Measurements from ENCODE around the gene RBMS1.

Gene RBMS1

GRCh38 chr2:160300203-160300602 lies 193.4 kb downstream of the RBMS1 start:
- 84% methylated on average over 1 of the region's 1 CpG for WGBS
- Histone ChIP-seq H3K9ac (ENCODE audit: low read depth, low read length) (no peak overlapping the region), H3K4me1 (ENCODE audit: insufficient read depth, low read length) (0 out of 2 replicates have a peak, but pooled peaks cover 6% of the 10 kb centered on the region), H3K27me3 (ENCODE audit: insufficient read depth, low read length) (no peaks in the 10 kb centered on the region), H3K36me3 (ENCODE audit: insufficient read depth, low read length) (peaks cover 39% of the 10 kb centered on the region), H3K27ac (ENCODE audit: low read depth, low read length) (no peak overlapping the region), H3K4me3 (ENCODE audit: low read length) (no peak overlapping the region), H3K9me3 (ENCODE audit: insufficient read depth, low read depth, low read length) (no peaks in the 10 kb centered on the region)

DNA sequence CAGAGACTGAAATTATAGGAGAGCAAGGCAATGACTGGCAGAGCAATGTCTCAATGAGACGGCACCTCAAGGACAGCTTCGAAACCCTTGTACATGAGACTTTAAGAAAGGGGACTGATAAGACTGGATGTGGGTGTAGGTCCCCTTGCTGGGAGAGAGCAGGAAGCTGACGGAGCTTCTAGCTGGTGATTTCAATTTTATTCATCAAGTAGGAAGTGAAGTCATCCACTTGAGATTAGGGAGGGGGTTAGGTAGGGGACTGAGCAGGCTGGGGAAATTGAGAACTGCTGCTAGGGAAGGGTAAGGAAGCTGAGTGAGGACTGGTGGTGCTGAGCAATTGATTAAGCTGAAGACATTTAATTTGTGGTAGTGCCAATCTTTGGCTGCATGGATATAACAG lies 194.1 kb downstream of the RBMS1 start:
- Histone ChIP-seq H3K36me3 (ENCODE audit: insufficient read depth, low read length) (peaks cover 40% of the 10 kb centered on the region), H3K4me1 (ENCODE audit: insufficient read depth, low read length) (0 out of 2 replicates have a peak, but pooled peaks cover 6% of the 10 kb centered on the region), H3K27me3 (ENCODE audit: insufficient read depth, low read length) (no peaks in the 10 kb centered on the region), H3K27ac (ENCODE audit: low read depth, low read length) (no peak overlapping the region), H3K9ac (ENCODE audit: low read depth, low read length) (no peak overlapping the region), H3K9me3 (ENCODE audit: insufficient read depth, low read depth, low read length) (no peaks in the 10 kb centered on the region), H3K4me3 (ENCODE audit: low read length) (no peak overlapping the region)
- 92% methylated on average over 3 of the region's 3 CpGs for WGBS

GRCh38 chr2:160298960-160299359 lies 194.6 kb downstream of the RBMS1 start:
- Histone ChIP-seq H3K4me1 (ENCODE audit: insufficient read depth, low read length) (0 out of 2 replicates have a peak, but pooled peaks cover 6% of the 10 kb centered on the region), H3K9ac (ENCODE audit: low read depth, low read length) (no peak overlapping the region), H3K9me3 (ENCODE audit: insufficient read depth, low read depth, low read length) (no peaks in the 10 kb centered on the region), H3K27me3 (ENCODE audit: insufficient read depth, low read length) (no peaks in the 10 kb centered on the region), H3K4me3 (ENCODE audit: low read length) (no peak overlapping the region), H3K27ac (ENCODE audit: low read depth, low read length) (no peak overlapping the region), H3K36me3 (ENCODE audit: insufficient read depth, low read length) (peaks cover 43% of the 10 kb centered on the region)
- WGBS: 100% methylated on average over 1 of the region's 1 CpG

DNA sequence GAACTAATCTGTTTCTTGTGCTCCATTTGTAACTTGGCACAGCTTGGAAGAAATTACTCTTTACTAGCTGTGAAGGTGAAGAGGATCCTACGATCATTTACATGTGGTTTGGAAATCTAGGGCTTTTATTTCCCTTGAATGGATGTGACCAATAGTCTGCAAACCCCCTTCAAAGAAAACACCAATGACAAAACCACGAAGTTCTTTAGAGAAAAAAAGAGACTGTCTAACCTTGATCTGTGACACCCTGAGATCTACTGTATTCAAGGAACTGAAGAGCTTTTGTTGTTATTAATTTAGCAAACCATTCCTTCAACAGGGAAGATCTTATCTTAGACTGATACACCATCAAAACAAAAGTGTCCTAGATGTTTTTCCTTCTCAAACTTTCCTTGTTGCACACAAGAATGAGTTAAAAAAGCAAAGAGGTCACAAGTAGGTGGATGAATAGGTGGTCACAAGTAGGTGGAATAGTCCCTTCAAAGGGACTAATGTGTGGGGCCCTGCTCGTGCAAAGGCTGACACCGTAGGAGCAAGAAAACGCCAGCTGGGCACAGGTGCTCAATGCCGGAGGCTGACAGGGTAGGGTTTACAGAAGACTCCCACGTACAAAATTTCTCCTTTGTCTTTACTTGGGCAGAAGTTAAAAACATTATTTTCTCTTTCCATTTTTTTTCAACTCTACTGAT lies 197.9 kb downstream of the RBMS1 start:
- Histone ChIP-seq H3K4me1 (ENCODE audit: insufficient read depth, low read length) (0 out of 2 replicates have a peak, but pooled peaks cover 6% of the 10 kb centered on the region), H3K9ac (ENCODE audit: low read depth, low read length) (no peak overlapping the region), H3K27ac (ENCODE audit: low read depth, low read length) (no peak overlapping the region), H3K4me3 (ENCODE audit: low read length) (no peak overlapping the region), H3K36me3 (ENCODE audit: insufficient read depth, low read length) (peaks cover 28% of the 10 kb centered on the region), H3K27me3 (ENCODE audit: insufficient read depth, low read length) (no peaks in the 10 kb centered on the region), H3K9me3 (ENCODE audit: insufficient read depth, low read depth, low read length) (no peaks in the 10 kb centered on the region)
- 92% methylated on average over 6 of the region's 7 CpGs for WGBS

GRCh38 chr2:160294889-160295288 lies 198.7 kb downstream of the RBMS1 start:
- Histone ChIP-seq H3K27ac (ENCODE audit: low read depth, low read length) (no peak overlapping the region), H3K36me3 (ENCODE audit: insufficient read depth, low read length) (peaks cover 20% of the 10 kb centered on the region), H3K9ac (ENCODE audit: low read depth, low read length) (no peak overlapping the region), H3K4me1 (ENCODE audit: insufficient read depth, low read length) (0 out of 2 replicates have a peak, but pooled peaks cover 6% of the 10 kb centered on the region), H3K27me3 (ENCODE audit: insufficient read depth, low read length) (no peaks in the 10 kb centered on the region), H3K9me3 (ENCODE audit: insufficient read depth, low read depth, low read length) (no peaks in the 10 kb centered on the region), H3K4me3 (ENCODE audit: low read length) (no peak overlapping the region)

GRCh38 chr2:160294339-160294803 lies 199.2 kb downstream of the RBMS1 start:
- 96% methylated on average over 5 of the region's 5 CpGs for WGBS
- Histone ChIP-seq H3K27me3 (ENCODE audit: insufficient read depth, low read length) (no peaks in the 10 kb centered on the region), H3K9ac (ENCODE audit: low read depth, low read length) (no peak overlapping the region), H3K36me3 (ENCODE audit: insufficient read depth, low read length) (peaks cover 15% of the 10 kb centered on the region), H3K27ac (ENCODE audit: low read depth, low read length) (no peak overlapping the region), H3K4me3 (ENCODE audit: low read length) (no peak overlapping the region), H3K9me3 (ENCODE audit: insufficient read depth, low read depth, low read length) (no peaks in the 10 kb centered on the region), H3K4me1 (ENCODE audit: insufficient read depth, low read length) (0 out of 2 replicates have a peak, but pooled peaks cover under 1% of the 10 kb centered on the region)

DNA sequence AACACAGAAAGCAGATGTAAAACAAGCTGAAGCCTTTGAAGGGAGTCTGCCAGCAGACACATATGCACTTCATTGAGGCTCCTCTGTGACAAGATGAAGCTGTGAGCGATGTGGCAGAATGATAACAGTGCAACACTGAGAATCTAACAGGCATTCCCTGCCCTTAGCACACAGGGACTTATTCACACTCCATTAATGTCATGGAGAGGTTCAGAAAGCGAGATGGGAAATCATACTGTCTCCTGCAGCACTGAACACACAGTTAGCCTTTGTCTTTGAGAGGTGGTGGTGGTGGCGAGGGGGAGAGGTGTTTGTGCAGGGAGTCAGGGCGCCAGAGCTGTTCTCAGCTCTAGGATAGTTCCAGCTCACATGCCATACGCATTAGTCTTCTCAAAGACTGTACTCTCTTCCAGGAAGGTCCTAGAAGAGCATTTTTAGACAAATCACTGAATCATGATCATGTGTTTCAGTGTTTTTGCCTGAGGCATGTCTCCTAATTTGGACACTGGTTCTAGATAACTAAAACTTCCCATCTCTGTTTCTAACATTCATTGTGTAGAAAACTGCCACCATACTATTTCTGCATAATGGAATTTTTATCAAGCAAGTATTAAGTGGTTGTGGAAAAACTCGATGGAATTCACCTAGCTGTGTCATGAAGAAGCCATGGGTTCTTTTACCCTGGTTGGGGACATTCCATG lies 200.1 kb downstream of the RBMS1 start:
- H3K27ac ChIP-seq (ENCODE audit: low read depth, low read length): no peak overlapping the region
- H3K9me3 ChIP-seq (ENCODE audit: insufficient read depth, low read depth, low read length): no peaks in the 10 kb centered on the region
- no peak overlapping the region for H3K4me3 ChIP-seq (ENCODE audit: low read length)
- peaks cover 10% of the 10 kb centered on the region for H3K36me3 ChIP-seq (ENCODE audit: insufficient read depth, low read length)
- 93% methylated on average over 6 of the region's 6 CpGs for WGBS
- no peaks in the 10 kb centered on the region for H3K4me1 ChIP-seq (ENCODE audit: insufficient read depth, low read length)
- H3K9ac ChIP-seq (ENCODE audit: low read depth, low read length): no peak overlapping the region
- no peaks in the 10 kb centered on the region for H3K27me3 ChIP-seq (ENCODE audit: insufficient read depth, low read length)

DNA sequence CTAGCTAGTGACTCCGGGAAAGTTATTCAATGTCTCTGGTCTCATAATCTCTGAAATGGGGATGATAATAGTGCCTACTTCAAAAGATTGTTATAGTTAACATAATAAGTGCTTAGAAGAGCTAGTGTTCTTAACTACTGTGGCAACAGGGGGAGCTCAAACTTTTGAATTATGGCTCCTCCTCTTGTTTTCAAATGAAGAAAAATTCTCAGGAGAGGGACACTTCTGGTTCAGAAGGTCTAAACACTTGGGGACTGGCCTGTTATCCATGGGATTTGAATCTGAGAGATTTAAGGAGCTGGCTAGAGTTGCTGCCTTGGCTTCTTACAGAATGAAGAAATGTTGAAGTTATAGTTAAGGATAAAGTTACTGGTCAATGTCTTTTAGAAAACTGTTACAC lies 201.4 kb downstream of the RBMS1 start:
- Histone ChIP-seq H3K36me3 (ENCODE audit: insufficient read depth, low read length) (peaks cover 10% of the 10 kb centered on the region), H3K27me3 (ENCODE audit: insufficient read depth, low read length) (no peaks in the 10 kb centered on the region), H3K27ac (ENCODE audit: low read depth, low read length) (no peak overlapping the region), H3K9ac (ENCODE audit: low read depth, low read length) (no peak overlapping the region), H3K4me1 (ENCODE audit: insufficient read depth, low read length) (no peaks in the 10 kb centered on the region), H3K9me3 (ENCODE audit: insufficient read depth, low read depth, low read length) (no peaks in the 10 kb centered on the region), H3K4me3 (ENCODE audit: low read length) (no peak overlapping the region)
- 82% methylated on average over 1 of the region's 1 CpG for WGBS

DNA sequence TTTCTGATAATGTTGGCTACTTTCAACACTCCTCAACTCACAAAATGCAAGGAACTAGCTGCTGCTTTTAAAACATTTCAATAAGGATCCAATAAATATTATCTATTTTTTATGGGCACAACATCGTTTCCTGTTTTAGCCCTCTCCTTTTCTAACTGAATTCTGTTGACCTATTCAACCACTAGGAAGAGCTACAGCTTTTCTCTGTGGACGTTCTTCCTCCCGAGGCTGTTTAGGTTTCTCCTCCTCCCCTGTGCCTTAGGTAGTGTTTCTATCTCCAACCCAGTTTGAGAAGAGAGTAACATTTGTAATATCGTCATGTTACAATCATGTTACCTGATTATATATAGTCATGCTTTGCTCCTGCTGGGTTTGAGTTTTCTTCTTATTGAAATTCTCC lies 202.2 kb downstream of the RBMS1 start:
- Histone ChIP-seq H3K36me3 (ENCODE audit: insufficient read depth, low read length) (peaks cover 14% of the 10 kb centered on the region), H3K4me3 (ENCODE audit: low read length) (no peak overlapping the region), H3K9ac (ENCODE audit: low read depth, low read length) (no peak overlapping the region), H3K27me3 (ENCODE audit: insufficient read depth, low read length) (no peaks in the 10 kb centered on the region), H3K9me3 (ENCODE audit: insufficient read depth, low read depth, low read length) (no peaks in the 10 kb centered on the region), H3K4me1 (ENCODE audit: insufficient read depth, low read length) (no peaks in the 10 kb centered on the region), H3K27ac (ENCODE audit: low read depth, low read length) (no peak overlapping the region)
- WGBS: 88% methylated on average over 3 of the region's 4 CpGs

GRCh38 chr2:160290598-160290997 lies 203.0 kb downstream of the RBMS1 start:
- Histone ChIP-seq H3K27ac (ENCODE audit: low read depth, low read length) (no peak overlapping the region), H3K27me3 (ENCODE audit: insufficient read depth, low read length) (no peaks in the 10 kb centered on the region), H3K4me3 (ENCODE audit: low read length) (no peak overlapping the region), H3K9me3 (ENCODE audit: insufficient read depth, low read depth, low read length) (no peaks in the 10 kb centered on the region), H3K4me1 (ENCODE audit: insufficient read depth, low read length) (no peaks in the 10 kb centered on the region), H3K36me3 (ENCODE audit: insufficient read depth, low read length) (peaks cover 14% of the 10 kb centered on the region), H3K9ac (ENCODE audit: low read depth, low read length) (no peak overlapping the region)
- WGBS: 89% methylated on average over 3 of the region's 3 CpGs

DNA sequence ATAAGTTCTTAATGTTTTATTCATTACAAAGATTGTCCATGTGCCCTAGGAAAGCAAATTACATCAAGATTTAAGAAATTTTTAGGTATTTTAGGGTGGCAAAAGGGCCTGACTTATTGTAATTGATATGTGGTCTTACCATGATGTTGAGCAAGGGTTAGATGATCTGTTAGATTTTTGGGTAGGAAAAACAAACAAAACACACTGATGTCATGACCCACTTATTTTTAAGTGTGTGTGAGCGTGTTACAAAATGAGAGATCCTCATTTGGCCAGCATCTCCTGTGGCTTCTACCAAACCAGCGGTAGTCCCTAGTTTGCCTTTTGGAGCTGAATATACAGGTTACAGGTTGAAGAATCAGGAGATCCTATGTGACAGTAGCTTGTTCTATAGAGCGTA lies 203.8 kb downstream of the RBMS1 start:
- Histone ChIP-seq H3K27me3 (ENCODE audit: insufficient read depth, low read length) (no peaks in the 10 kb centered on the region), H3K27ac (ENCODE audit: low read depth, low read length) (no peak overlapping the region), H3K9me3 (ENCODE audit: insufficient read depth, low read depth, low read length) (no peaks in the 10 kb centered on the region), H3K4me1 (ENCODE audit: insufficient read depth, low read length) (no peaks in the 10 kb centered on the region), H3K4me3 (ENCODE audit: low read length) (no peak overlapping the region), H3K36me3 (ENCODE audit: insufficient read depth, low read length) (peaks cover 20% of the 10 kb centered on the region), H3K9ac (ENCODE audit: low read depth, low read length) (no peak overlapping the region)
- 82% methylated on average over 3 of the region's 3 CpGs for WGBS

Measured in HUES64 (cell line).